ENCODE data around the gene TPMT.

Gene TPMT

GRCh38 chr6:18107061-18107460 is 47.8 kb downstream of the TPMT start:
- H3K27ac ChIP-seq (ENCODE audit: low read length) = no peak overlapping the region
- no peaks in the 10 kb centered on the region for H3K79me2 ChIP-seq (ENCODE audit: insufficient read depth, low read length)
- no peak overlapping the region for H3K9ac ChIP-seq (ENCODE audit: low read depth, low read length)
- H3K4me3 ChIP-seq (ENCODE audit: low read depth in 1 of 2, low read length in 2 of 2) = no peak overlapping the region
- no peak overlapping the region for H3K4me2 ChIP-seq (ENCODE audit: insufficient read depth, low read length)
- H3K27me3 ChIP-seq (ENCODE audit: insufficient read depth, low read length, poor library complexity) = no peaks in the 10 kb centered on the region
- H3K36me3 ChIP-seq (ENCODE audit: insufficient read depth, low read length) = no peaks in the 10 kb centered on the region
- no peak for ATAC-seq (ENCODE audit: insufficient read depth, low read depth)
- TF ChIP-seq CTCF (IDR thresholded peaks at IDR 0.05; ENCODE audit: borderline replicate concordance, extremely low read depth, low read length, poor library complexity, severe bottlenecking) = no peak
- TF ChIP-seq EZH2 (IDR thresholded peaks at IDR 0.05; ENCODE audit: borderline replicate concordance, low read depth, low read length, severe bottlenecking) = no peak
- no peak for DNase-seq
- H3K9me3 ChIP-seq (ENCODE audit: insufficient read depth, low read length, severe bottlenecking) = no peaks in the 10 kb centered on the region
- H4K20me1 ChIP-seq (ENCODE audit: insufficient read depth, low read length) = no peaks in the 10 kb centered on the region
- H2AFZ ChIP-seq (ENCODE audit: low read depth, low read length) = no peak overlapping the region
- H3K4me1 ChIP-seq (ENCODE audit: insufficient read depth, low read length) = no peaks in the 10 kb centered on the region

- H2AFZ ChIP-seq (ENCODE audit: low read depth, low read length) = no peak overlapping the region
- H4K20me1 ChIP-seq (ENCODE audit: insufficient read depth, low read length) = no peaks in the 10 kb centered on the region
- H3K4me1 ChIP-seq (ENCODE audit: insufficient read depth, low read length) = no peaks in the 10 kb centered on the region
- H3K27ac ChIP-seq (ENCODE audit: low read length) = no peak overlapping the region
- no peak overlapping the region for H3K4me2 ChIP-seq (ENCODE audit: insufficient read depth, low read length)
- no peaks in the 10 kb centered on the region for H3K36me3 ChIP-seq (ENCODE audit: insufficient read depth, low read length)
- ATAC-seq (ENCODE audit: insufficient read depth, low read depth) (no peak), DNase-seq (no peak)
- no peak overlapping the region for H3K9ac ChIP-seq (ENCODE audit: low read depth, low read length)
- H3K4me3 ChIP-seq (ENCODE audit: low read depth in 1 of 2, low read length in 2 of 2) = no peak overlapping the region
- no peaks in the 10 kb centered on the region for H3K9me3 ChIP-seq (ENCODE audit: insufficient read depth, low read length, severe bottlenecking)
- no peaks in the 10 kb centered on the region for H3K79me2 ChIP-seq (ENCODE audit: insufficient read depth, low read length)
- no peak for TF ChIP-seq CTCF (IDR thresholded peaks at IDR 0.05; ENCODE audit: borderline replicate concordance, extremely low read depth, low read length, poor library complexity, severe bottlenecking)
- no peak for TF ChIP-seq EZH2 (IDR thresholded peaks at IDR 0.05; ENCODE audit: borderline replicate concordance, low read depth, low read length, severe bottlenecking)
- no peaks in the 10 kb centered on the region for H3K27me3 ChIP-seq (ENCODE audit: insufficient read depth, low read length, poor library complexity)
Measured at GRCh38 chr6:18102783-18103509, 51.9 kb downstream of the TPMT start.

GRCh38 chr6:18101873-18102272 is 53.0 kb downstream of the TPMT start:
- Histone ChIP-seq H4K20me1 (ENCODE audit: insufficient read depth, low read length) (no peaks in the 10 kb centered on the region), H3K9me3 (ENCODE audit: insufficient read depth, low read length, severe bottlenecking) (no peaks in the 10 kb centered on the region), H3K36me3 (ENCODE audit: insufficient read depth, low read length) (no peaks in the 10 kb centered on the region), H2AFZ (ENCODE audit: low read depth, low read length) (no peak overlapping the region), H3K79me2 (ENCODE audit: insufficient read depth, low read length) (no peaks in the 10 kb centered on the region), H3K27ac (ENCODE audit: low read length) (no peak overlapping the region), H3K4me1 (ENCODE audit: insufficient read depth, low read length) (no peaks in the 10 kb centered on the region), H3K9ac (ENCODE audit: low read depth, low read length) (no peak overlapping the region), H3K4me2 (ENCODE audit: insufficient read depth, low read length) (no peak overlapping the region), H3K4me3 (ENCODE audit: low read depth in 1 of 2, low read length in 2 of 2) (no peak overlapping the region), H3K27me3 (ENCODE audit: insufficient read depth, low read length, poor library complexity) (no peaks in the 10 kb centered on the region)
- DNase-seq (no peak), ATAC-seq (ENCODE audit: insufficient read depth, low read depth) (no peak)
- TF ChIP-seq CTCF (IDR thresholded peaks at IDR 0.05; ENCODE audit: borderline replicate concordance, extremely low read depth, low read length, poor library complexity, severe bottlenecking) (no peak), EZH2 (IDR thresholded peaks at IDR 0.05; ENCODE audit: borderline replicate concordance, low read depth, low read length, severe bottlenecking) (no peak)

Measured in DND-41 (cell line).